Measurements from ENCODE around the gene NELL1.

Gene NELL1

DNA sequence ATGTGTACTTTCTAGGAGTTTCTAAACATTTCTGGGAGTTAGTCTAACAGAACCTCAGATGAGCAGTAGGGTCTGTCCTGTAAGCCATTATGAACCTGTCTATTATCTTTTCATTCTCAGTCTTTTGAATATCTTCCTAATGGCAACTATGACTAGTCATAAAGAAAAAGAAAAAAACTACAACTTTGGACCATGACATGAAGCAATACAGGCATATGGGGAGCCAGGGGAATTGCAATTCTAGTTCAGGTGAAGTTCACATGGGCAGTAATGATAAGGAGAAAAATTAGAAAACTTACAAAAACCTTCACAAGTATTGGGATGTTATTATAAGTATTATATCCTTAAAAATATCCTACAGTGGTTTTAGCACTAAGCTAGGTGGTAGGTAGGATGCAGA lies 874.5 kb downstream of the NELL1 start:
- TF ChIP-seq, protein P1, sequence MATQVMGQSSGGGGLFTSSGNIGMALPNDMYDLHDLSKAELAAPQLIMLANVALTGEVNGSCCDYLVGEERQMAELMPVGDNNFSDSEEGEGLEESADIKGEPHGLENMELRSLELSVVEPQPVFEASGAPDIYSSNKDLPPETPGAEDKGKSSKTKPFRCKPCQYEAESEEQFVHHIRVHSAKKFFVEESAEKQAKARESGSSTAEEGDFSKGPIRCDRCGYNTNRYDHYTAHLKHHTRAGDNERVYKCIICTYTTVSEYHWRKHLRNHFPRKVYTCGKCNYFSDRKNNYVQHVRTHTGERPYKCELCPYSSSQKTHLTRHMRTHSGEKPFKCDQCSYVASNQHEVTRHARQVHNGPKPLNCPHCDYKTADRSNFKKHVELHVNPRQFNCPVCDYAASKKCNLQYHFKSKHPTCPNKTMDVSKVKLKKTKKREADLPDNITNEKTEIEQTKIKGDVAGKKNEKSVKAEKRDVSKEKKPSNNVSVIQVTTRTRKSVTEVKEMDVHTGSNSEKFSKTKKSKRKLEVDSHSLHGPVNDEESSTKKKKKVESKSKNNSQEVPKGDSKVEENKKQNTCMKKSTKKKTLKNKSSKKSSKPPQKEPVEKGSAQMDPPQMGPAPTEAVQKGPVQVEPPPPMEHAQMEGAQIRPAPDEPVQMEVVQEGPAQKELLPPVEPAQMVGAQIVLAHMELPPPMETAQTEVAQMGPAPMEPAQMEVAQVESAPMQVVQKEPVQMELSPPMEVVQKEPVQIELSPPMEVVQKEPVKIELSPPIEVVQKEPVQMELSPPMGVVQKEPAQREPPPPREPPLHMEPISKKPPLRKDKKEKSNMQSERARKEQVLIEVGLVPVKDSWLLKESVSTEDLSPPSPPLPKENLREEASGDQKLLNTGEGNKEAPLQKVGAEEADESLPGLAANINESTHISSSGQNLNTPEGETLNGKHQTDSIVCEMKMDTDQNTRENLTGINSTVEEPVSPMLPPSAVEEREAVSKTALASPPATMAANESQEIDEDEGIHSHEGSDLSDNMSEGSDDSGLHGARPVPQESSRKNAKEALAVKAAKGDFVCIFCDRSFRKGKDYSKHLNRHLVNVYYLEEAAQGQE (IDR thresholded peaks at IDR 0.05; ENCODE audit: insufficient read depth in 1 of 2, low read depth in 2 of 2, low read length in 2 of 2) = no peak
- TF ChIP-seq POLR2AphosphoS5 (IDR thresholded peaks at IDR 0.05; ENCODE audit: low read depth, low read length) (no peak), TAF1 (IDR thresholded peaks at IDR 0.05; ENCODE audit: borderline replicate concordance, insufficient read depth, low read length) (no peak), FOXP2 (optimal IDR thresholded peaks at IDR 0.05; ENCODE audit: borderline replicate concordance, extremely low read depth, extremely low read length, insufficient read depth) (no peak), SIN3A (IDR thresholded peaks at IDR 0.05; ENCODE audit: borderline replicate concordance, insufficient read depth, low read length) (no peak)

DNA sequence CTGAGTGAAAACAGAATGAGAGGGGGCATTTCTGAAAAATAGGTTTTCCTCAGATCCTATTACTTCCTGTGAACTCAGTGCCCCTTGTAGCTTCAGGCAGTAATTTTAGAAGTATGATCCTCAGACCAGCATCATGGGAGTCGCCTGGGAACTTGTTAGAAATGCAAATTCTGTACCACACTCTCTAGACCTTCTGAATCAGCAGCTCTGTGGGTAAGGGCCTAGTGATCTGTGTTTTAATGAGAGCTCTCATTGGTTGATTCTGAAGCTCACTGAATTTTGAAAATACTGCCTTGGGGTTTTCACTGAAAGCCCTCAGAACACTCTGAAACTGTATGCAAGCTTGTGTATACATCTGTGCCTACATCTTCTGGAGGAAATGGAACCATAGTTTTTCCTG lies 876.3 kb downstream of the NELL1 start:
- TF ChIP-seq TAF1 (IDR thresholded peaks at IDR 0.05; ENCODE audit: borderline replicate concordance, insufficient read depth, low read length) (no peak), FOXP2 (optimal IDR thresholded peaks at IDR 0.05; ENCODE audit: borderline replicate concordance, extremely low read depth, extremely low read length, insufficient read depth) (no peak), POLR2AphosphoS5 (IDR thresholded peaks at IDR 0.05; ENCODE audit: low read depth, low read length) (no peak), SIN3A (IDR thresholded peaks at IDR 0.05; ENCODE audit: borderline replicate concordance, insufficient read depth, low read length) (no peak)
- TF ChIP-seq, protein P1 (IDR thresholded peaks at IDR 0.05; ENCODE audit: insufficient read depth in 1 of 2, low read depth in 2 of 2, low read length in 2 of 2) = no peak

DNA sequence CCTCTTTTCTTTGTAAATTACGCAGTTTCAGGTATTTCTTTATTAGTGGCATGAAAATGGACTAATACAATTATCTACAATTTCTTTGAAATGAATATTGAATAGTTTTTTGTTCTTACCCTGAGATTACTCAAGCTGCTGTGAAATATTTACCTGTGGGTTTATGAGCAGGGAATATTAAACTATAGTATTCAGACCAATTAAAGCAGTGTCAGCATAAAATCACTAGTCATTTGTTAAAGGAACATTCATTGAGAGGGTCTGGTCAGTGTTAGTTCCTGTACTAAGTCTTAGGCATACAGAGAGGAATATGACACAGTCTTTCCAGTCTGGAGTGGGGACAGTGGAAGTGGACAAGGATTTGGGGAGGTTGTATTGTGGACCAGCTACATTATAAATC lies 877.3 kb downstream of the NELL1 start:
- TF ChIP-seq TAF1 (IDR thresholded peaks at IDR 0.05; ENCODE audit: borderline replicate concordance, insufficient read depth, low read length) (no peak), SIN3A (IDR thresholded peaks at IDR 0.05; ENCODE audit: borderline replicate concordance, insufficient read depth, low read length) (no peak), POLR2AphosphoS5 (IDR thresholded peaks at IDR 0.05; ENCODE audit: low read depth, low read length) (no peak), FOXP2 (optimal IDR thresholded peaks at IDR 0.05; ENCODE audit: borderline replicate concordance, extremely low read depth, extremely low read length, insufficient read depth) (no peak)
- TF ChIP-seq, protein P1 (IDR thresholded peaks at IDR 0.05; ENCODE audit: insufficient read depth in 1 of 2, low read depth in 2 of 2, low read length in 2 of 2) = no peak

DNA sequence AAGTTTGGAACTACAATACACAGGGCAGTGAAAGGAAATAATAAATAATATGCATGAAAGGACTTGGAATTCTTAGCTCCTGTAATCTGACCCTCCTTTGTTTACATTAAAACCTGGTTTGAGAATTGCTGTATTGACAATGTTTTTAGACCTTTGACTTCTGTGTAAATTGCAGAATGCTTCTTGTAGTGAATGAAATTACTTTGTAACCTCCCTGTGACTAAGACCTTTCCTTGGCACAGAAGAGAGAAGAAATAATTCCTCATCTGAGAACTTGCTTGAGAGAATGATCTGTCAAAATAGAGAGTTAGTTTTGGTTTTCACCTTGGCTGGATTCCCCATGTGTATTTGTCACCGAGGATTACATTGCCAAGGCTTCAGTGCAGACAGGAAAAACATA lies 883.5 kb downstream of the NELL1 start:
- no peak for TF ChIP-seq FOXP2 (optimal IDR thresholded peaks at IDR 0.05; ENCODE audit: borderline replicate concordance, extremely low read depth, extremely low read length, insufficient read depth)
- TF ChIP-seq, protein P1 (IDR thresholded peaks at IDR 0.05; ENCODE audit: insufficient read depth in 1 of 2, low read depth in 2 of 2, low read length in 2 of 2) = no peak
- no peak for TF ChIP-seq SIN3A (IDR thresholded peaks at IDR 0.05; ENCODE audit: borderline replicate concordance, insufficient read depth, low read length)
- no peak for TF ChIP-seq TAF1 (IDR thresholded peaks at IDR 0.05; ENCODE audit: borderline replicate concordance, insufficient read depth, low read length)
- TF ChIP-seq POLR2AphosphoS5 (IDR thresholded peaks at IDR 0.05; ENCODE audit: low read depth, low read length) = no peak

DNA sequence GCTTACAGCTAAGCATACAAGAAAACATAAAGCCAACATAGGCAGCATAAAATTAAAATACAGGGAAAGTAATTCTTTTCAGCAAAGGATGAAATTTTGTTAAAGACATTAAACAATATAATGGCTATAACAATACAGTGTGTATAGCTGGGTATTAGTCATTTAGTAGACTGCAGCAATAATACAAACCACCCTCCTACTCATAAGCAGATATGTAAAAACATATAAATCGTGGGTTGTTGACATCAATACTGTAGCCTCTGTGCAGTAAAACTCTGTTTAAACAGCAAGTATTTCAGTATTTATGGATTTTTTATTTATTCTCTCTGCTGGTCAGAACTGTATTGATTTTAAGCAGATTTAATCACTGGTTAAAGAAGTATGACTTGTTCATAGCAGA lies 884.4 kb downstream of the NELL1 start:
- TF ChIP-seq FOXP2 (optimal IDR thresholded peaks at IDR 0.05; ENCODE audit: borderline replicate concordance, extremely low read depth, extremely low read length, insufficient read depth) (no peak), SIN3A (IDR thresholded peaks at IDR 0.05; ENCODE audit: borderline replicate concordance, insufficient read depth, low read length) (no peak), POLR2AphosphoS5 (IDR thresholded peaks at IDR 0.05; ENCODE audit: low read depth, low read length) (no peak), TAF1 (IDR thresholded peaks at IDR 0.05; ENCODE audit: borderline replicate concordance, insufficient read depth, low read length) (no peak)
- TF ChIP-seq, protein P1 (IDR thresholded peaks at IDR 0.05; ENCODE audit: insufficient read depth in 1 of 2, low read depth in 2 of 2, low read length in 2 of 2) = no peak
